ENCODE data around the gene CLDND2.

- TF ChIP-seq CTCF (IDR thresholded peaks at IDR 0.05) (no peak), POLR2A (IDR thresholded peaks at IDR 0.05) (no peak), POLR2AphosphoS5 (IDR thresholded peaks at IDR 0.05) (no peak), EP300 (IDR thresholded peaks at IDR 0.05) (no peak)
Observed at GRCh38 chr19:51361239-51361638, 7.6 kb downstream of the CLDND2 start.

Measured in upper lobe of left lung (tissue), 4 donors.